IPS-NIHi11 (cell line): ENCODE data around the gene ADGRF3.
"Not testable (repeated sequence)": the region's sequence is repeated elsewhere in the genome, so short reads cannot be mapped to it uniquely, and the experiment has no call there.

Source experiments
- DNase-seq: peaks from one replicate; pipeline ENCODE4 v3.0.0; 2012; ENCODE audit warnings: mixed read lengths, low spot score

The ADGRF3 gene

GRCh38 chr2:26276484-26277227, 69.9 kb downstream of the ADGRF3 start:
- no peak for DNase-seq

GRCh38 chr2:26274058-26274613, 72.5 kb downstream of the ADGRF3 start:
- DNase-seq: no peak

DNA sequence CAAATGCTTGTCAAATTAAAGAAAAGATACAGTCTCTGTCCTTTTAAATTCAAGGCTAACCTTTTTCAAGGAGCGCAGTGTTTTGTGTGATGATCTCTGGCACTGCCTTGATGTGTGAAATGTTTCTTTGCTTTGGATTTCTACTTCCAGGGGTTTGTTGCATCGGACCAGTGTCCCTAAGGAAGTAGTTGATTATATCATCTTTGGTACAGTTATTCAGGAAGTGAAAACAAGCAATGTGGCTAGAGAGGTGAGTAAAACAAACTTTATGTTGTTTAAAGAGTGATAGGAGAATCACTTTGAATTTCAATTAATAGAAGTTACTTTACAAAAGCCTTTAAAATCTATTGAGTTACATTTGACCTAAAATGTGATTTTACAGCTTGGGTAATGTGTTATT, 73.1 kb downstream of the ADGRF3 start:
- no peak for DNase-seq

DNA sequence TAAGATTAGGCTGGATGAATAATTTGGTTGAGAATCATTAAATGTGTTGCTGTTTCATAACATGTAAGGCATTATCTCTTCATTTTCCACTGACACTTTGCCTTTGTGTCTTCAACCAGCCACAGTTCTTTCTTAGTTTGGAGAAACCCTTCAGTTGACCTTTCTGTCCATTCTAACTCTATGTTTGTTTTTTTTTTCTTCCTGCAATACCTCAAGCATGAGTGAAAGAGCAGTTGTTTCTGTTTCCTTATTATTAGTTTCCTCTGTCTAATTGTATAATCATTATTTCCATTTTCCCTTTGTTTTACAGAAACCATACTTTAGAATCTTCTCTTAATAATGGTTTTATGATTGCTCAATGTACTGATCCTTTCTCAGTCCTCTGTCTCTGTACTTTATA, 76.2 kb downstream of the ADGRF3 start:
- DNase-seq: no peak

DNA sequence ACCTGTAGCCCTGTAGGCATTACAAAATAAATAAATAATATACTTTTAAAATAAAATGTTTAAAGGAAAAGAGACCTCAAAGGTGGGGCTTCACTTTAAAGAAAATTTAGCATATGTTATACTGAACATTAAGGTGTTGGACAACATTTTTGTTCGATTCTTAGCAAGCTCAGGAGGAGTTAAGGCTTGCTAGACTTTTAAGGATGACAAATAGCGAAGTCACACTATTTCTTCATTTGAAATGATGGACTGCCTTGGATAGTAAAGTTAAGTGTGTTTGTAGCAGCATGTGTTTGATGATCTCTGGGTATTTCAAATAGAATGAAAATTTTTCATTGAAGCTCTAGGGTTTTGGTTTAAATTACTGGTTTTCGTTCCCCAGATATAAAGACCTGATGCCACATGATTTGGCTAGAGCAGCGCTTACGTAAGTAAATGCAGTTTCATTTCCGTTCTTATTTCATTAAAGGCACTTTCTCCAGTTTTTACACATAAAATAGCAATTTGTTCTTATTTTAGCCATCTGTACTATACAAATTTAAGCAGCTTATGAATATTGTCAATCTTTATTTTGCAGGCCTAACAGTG, 76.9 kb downstream of the ADGRF3 start:
- DNase-seq: no peak

DNA sequence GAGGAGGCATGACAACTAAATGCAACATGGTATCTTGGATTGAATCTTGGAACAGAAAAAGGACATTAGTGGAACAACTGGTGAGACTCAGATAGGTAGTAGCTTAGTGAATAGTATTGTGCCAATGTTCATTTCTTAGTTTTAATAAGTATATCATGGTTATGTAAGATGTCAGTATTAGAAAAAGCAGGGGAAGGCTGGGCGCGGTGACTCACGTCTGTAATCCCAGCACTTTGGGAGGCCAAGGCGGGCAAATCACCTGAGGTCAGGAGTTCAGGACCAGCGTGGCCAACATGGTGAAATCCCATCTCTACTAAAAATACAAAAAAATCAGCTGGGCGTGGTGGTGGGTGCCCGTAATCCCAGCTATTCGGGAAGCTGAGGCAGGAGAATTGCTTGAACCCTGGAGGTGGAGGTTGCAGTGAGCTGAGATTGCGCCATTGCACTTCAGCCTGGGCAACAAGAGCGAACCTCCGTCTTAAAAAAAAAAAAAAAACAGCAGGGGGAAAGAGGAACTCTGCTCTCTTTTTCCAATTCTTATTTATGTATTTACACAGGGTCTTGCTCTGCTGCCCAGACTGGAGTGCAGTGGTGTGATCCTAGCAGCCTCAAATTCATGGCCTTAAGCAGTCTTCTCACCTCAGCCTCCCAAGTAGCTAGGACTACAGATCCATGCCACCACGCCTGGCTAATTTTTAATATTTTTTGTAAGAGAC, 77.8 kb downstream of the ADGRF3 start:
- DNase-seq: not testable (repeated sequence)

DNA sequence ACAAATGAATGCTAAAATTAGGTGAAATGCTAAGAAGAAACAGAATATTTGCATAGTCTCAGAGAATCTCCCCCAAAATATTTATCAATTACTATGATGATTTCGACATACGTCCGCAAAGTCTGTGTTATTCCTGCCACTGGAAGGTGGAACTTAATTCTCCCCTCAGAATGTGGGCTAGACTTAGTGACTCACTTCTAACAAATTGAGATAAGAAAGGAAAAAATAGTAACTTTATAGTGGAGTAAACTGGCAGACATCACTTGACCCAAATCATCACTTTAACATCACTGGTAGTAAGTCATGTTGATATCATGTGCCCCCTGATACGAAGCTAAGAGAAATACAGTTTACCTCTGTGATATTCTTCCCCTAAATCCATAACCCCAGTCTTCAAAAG, 78.4 kb downstream of the ADGRF3 start:
- DNase-seq: no peak

GRCh38 chr2:26258836-26259235, 87.8 kb downstream of the ADGRF3 start:
- not testable (repeated sequence) for DNase-seq
